Stimulated activated CD4-positive, alpha-beta T cell treated with anti-CD3 and anti-CD28 coated beads, Interleukin-15, amount 100 ng/mL, for 24 hours (primary cell): ENCODE measurements around the gene SH3RF2.
"Not testable (repeated sequence)": the region's sequence is repeated elsewhere in the genome, so short reads cannot be mapped to it uniquely, and the experiment has no call there.

ENCODE experiments used
- DNase-seq: peaks from one replicate; pipeline ENCODE4 v3.0.0-alpha.2; 2020

SH3RF2 gene

GRCh38 chr5:146088098-146088497, 151.7 kb downstream of the SH3RF2 start:
- DNase-seq = no peak

- no peak for DNase-seq
Measured at GRCh38 chr5:146089287-146089686, 152.9 kb downstream of the SH3RF2 start.

- no peak for DNase-seq
Measured at GRCh38 chr5:146091881-146092280, 155.5 kb downstream of the SH3RF2 start.

- no peak for DNase-seq
Measured at GRCh38 chr5:146098047-146098446, 161.7 kb downstream of the SH3RF2 start.

- no peak for DNase-seq
Measured at GRCh38 chr5:146101646-146102045, 165.3 kb downstream of the SH3RF2 start.

GRCh38 chr5:146103594-146103993, 167.2 kb downstream of the SH3RF2 start:
- no peak for DNase-seq

GRCh38 chr5:146105477-146105876, 169.1 kb downstream of the SH3RF2 start, which contains the start of gene PLAC8L1:
Gene PLAC8L1 (minus strand): TSS chr5:146105577. CDS start chr5:146104311, 1,266 bp downstream.
- no peak for DNase-seq

GRCh38 chr5:146107901-146108300, 171.5 kb downstream of the SH3RF2 start:
- no peak for DNase-seq

GRCh38 chr5:146108870-146109269, 172.5 kb downstream of the SH3RF2 start:
- DNase-seq = not testable (repeated sequence)

- no peak for DNase-seq
Measured at GRCh38 chr5:146109379-146109778, 173.0 kb downstream of the SH3RF2 start.

- no peak for DNase-seq
Measured at GRCh38 chr5:146111409-146111808, 175.0 kb downstream of the SH3RF2 start.

GRCh38 chr5:146112476-146112875, 176.1 kb downstream of the SH3RF2 start:
- DNase-seq = no peak
